NCI-H146 (cell line): ENCODE measurements around the gene MPG.
A peak's percentile ranks its signal among the peaks of the same experiment; 100 is the strongest.
"Not testable (repeated sequence)": the region's sequence is repeated elsewhere in the genome, so short reads cannot be mapped to it uniquely, and the experiment has no call there.

Source experiments
- DNase-seq: peaks from one replicate; lab custom pipeline; 2025; lab: John Stamatoyannopoulos, UW

Gene MPG

GRCh38 chr16:77807-78443, at the start of gene MPG:
Gene MPG (plus strand): TSS chr16:78225. CDS start chr16:78310, 85 bp downstream.
- peak; percentile 91 for DNase-seq

- DNase-seq = not testable (repeated sequence)
Observed at GRCh38 chr16:30627-31026, 47.4 kb upstream of the MPG start.

GRCh38 chr16:33154-33876, 44.7 kb upstream of the MPG start:
- DNase-seq = not testable (repeated sequence)

GRCh38 chr16:33877-34647, 44.0 kb upstream of the MPG start:
- no peak for DNase-seq

GRCh38 chr16:34648-34987, 43.4 kb upstream of the MPG start:
- DNase-seq = no peak

GRCh38 chr16:35011-35677, 42.9 kb upstream of the MPG start:
- DNase-seq = no peak

GRCh38 chr16:35678-36305, 42.2 kb upstream of the MPG start:
- no peak for DNase-seq

GRCh38 chr16:36336-36984, 41.6 kb upstream of the MPG start:
- DNase-seq = peak; percentile 58

GRCh38 chr16:37511-37910, 40.5 kb upstream of the MPG start:
- no peak for DNase-seq

GRCh38 chr16:38206-38605, 39.8 kb upstream of the MPG start:
- not testable (repeated sequence) for DNase-seq

GRCh38 chr16:38941-39892, 38.8 kb upstream of the MPG start:
- DNase-seq = peak; percentile 44

- no peak for DNase-seq
Observed at GRCh38 chr16:41439-42068, 36.5 kb upstream of the MPG start.

- DNase-seq = no peak
Observed at GRCh38 chr16:42069-42457, 36.0 kb upstream of the MPG start.

GRCh38 chr16:42691-43090, 35.3 kb upstream of the MPG start:
- DNase-seq = no peak

GRCh38 chr16:43294-43693, 34.7 kb upstream of the MPG start:
- DNase-seq = no peak

- no peak for DNase-seq
Observed at GRCh38 chr16:44655-45054, 33.4 kb upstream of the MPG start.

- DNase-seq = no peak
Observed at GRCh38 chr16:45454-45853, 32.6 kb upstream of the MPG start.

- not testable (repeated sequence) for DNase-seq
Observed at GRCh38 chr16:46510-46909, 31.5 kb upstream of the MPG start.

- DNase-seq = no peak
Observed at GRCh38 chr16:47234-47633, 30.8 kb upstream of the MPG start.
